PC-3 (cell line): ENCODE measurements around the gene MIEF1. TPM values are rescaled to one million over a fixed set of nuclear protein-coding genes. Genes with fewer than 3 reads are reported as not detected.

ENCODE experiments used
- ATAC-seq: fragments of 200-7000 bp; cut with Tn5 transposase; 2 replicates; pipeline ENCODE4 v1.9.1; 2020; ENCODE audit warnings: mild to moderate bottlenecking, moderate library complexity
- BruUV-seq: library from RNA; stranded (reverse); fragments of 400-500 nt; replicated peaks from 2 replicates; lab custom pipeline; 2021; lab: Mats Ljungman, UMichigan
- CTCF ChIA-PET: fragments of 300-600 bp; sonication (Branson Sonifier 250); formaldehyde crosslinking; loops from one replicate; lab custom pipeline; 2022; ENCODE audit warnings: antibody characterized with exemption; lab: Charles Lee
- POLR2A ChIA-PET: fragments of 300-600 bp; sonication (Branson Sonifier 250); formaldehyde crosslinking; loops from one replicate; lab custom pipeline; 2022; ENCODE audit warnings: antibody characterized with exemption; ENCODE audit not compliant: unreplicated experiment; lab: Charles Lee
- DNase-seq: peaks from one replicate; pipeline ENCODE4 v3.0.0-alpha.2; 2015
- H2AFZ ChIP-seq: fragments of 300-600 bp; sonication (generic); 2 replicates; pipeline ENCODE4 v1.6.0; 2016; ENCODE audit warnings: antibody characterized with exemption, low read length
- H3F3A ChIP-seq: fragments of 300-600 bp; sonication (generic); one replicate; pipeline ENCODE4 v1.6.0; 2017; ENCODE audit warnings: antibody characterized with exemption, low read length, control low read depth, mild to moderate bottlenecking; ENCODE audit not compliant: unreplicated experiment
- H3K27ac ChIP-seq: fragments of 300-600 bp; sonication (generic); 2 replicates; pipeline ENCODE4 v1.5.1; 2016; ENCODE audit warnings: mild to moderate bottlenecking, low read length
- H3K27me3 ChIP-seq: fragments of 300-600 bp; sonication (generic); 2 replicates; pipeline ENCODE4 v1.6.1; 2016; ENCODE audit warnings: low read length, mixed read lengths
- H3K36me3 ChIP-seq: fragments of 300-600 bp; sonication (generic); 2 replicates; pipeline ENCODE4 v1.6.1; 2016; ENCODE audit warnings: low read depth, mixed run types, low read length, mixed read lengths
- H3K4me1 ChIP-seq: fragments of 300-600 bp; sonication (generic); 2 replicates; pipeline ENCODE4 v1.5.1; 2016; ENCODE audit warnings: low read length; ENCODE audit not compliant: insufficient read depth
- H3K4me2 ChIP-seq: fragments of 300-600 bp; sonication (generic); 2 replicates; pipeline ENCODE4 v1.6.0; 2016; ENCODE audit warnings: low read length
- H3K4me3 ChIP-seq: fragments of 300-600 bp; sonication (generic); 2 replicates; pipeline ENCODE4 v1.5.1; 2016; ENCODE audit warnings: mild to moderate bottlenecking, low read length, mixed read lengths
- H3K79me2 ChIP-seq: fragments of 300-600 bp; sonication (generic); 2 replicates; pipeline ENCODE4 v1.6.1; 2017; ENCODE audit warnings: low read length, mixed read lengths
- H3K9ac ChIP-seq: fragments of 300-600 bp; sonication (generic); 2 replicates; pipeline ENCODE4 v1.6.0; 2016; ENCODE audit warnings: mild to moderate bottlenecking, low read length
- H3K9me2 ChIP-seq: fragments of 300-600 bp; sonication (generic); replicated peaks from 2 replicates; pipeline ENCODE4 v1.6.1; 2016; ENCODE audit warnings: mixed run types, low read length, mixed read lengths
- H3K9me3 ChIP-seq: fragments of 300-600 bp; sonication (generic); 2 replicates; pipeline ENCODE4 v1.6.1; 2016; ENCODE audit warnings: low read length, mixed read lengths
- H4K20me1 ChIP-seq: fragments of 300-600 bp; sonication (generic); 2 replicates; pipeline ENCODE4 v1.6.1; 2016; ENCODE audit warnings: low read length, mixed read lengths
- EZH2 ChIP-seq: fragments of 300-600 bp; sonication (generic); IDR thresholded peaks from one replicate; pipeline ENCODE4 v1.6.1; 2017; ENCODE audit warnings: antibody characterized with exemption, mild to moderate bottlenecking, low read length; ENCODE audit not compliant: unreplicated experiment
- EZH2phosphoT487 ChIP-seq: fragments of 300-600 bp; sonication (generic); IDR thresholded peaks from 2 replicates; pipeline ENCODE4 v1.6.1; 2018; ENCODE audit warnings: mild to moderate bottlenecking, antibody characterized with exemption, low read length, borderline replicate concordance
- intact Hi-C: fragments of 100-400 bp; cut with micrococcal nuclease; formaldehyde crosslinking; loops from 2 replicates; pipeline ENCODE4 v1.9.0; 2023
- total RNA-seq: library from RNA; depleted of rRNA; stranded (reverse); fragments of >200 nt; gene quantifications from 2 replicates; pipeline ENCODE4 v1.2.3, GENCODE V29; 2014
- TF ChIP-seq, protein P1 (sequence below): fragments of 300-600 bp; sonication (generic); conservative IDR thresholded peaks from 2 replicates; pipeline ENCODE4 v1.5.1; 2017; ENCODE audit warnings: antibody characterized with exemption, low read depth, mild to moderate bottlenecking, low read length

Gene MIEF1
- total RNA-seq, 1 experiment from 2014 or later: 23.2 TPM

DNA sequence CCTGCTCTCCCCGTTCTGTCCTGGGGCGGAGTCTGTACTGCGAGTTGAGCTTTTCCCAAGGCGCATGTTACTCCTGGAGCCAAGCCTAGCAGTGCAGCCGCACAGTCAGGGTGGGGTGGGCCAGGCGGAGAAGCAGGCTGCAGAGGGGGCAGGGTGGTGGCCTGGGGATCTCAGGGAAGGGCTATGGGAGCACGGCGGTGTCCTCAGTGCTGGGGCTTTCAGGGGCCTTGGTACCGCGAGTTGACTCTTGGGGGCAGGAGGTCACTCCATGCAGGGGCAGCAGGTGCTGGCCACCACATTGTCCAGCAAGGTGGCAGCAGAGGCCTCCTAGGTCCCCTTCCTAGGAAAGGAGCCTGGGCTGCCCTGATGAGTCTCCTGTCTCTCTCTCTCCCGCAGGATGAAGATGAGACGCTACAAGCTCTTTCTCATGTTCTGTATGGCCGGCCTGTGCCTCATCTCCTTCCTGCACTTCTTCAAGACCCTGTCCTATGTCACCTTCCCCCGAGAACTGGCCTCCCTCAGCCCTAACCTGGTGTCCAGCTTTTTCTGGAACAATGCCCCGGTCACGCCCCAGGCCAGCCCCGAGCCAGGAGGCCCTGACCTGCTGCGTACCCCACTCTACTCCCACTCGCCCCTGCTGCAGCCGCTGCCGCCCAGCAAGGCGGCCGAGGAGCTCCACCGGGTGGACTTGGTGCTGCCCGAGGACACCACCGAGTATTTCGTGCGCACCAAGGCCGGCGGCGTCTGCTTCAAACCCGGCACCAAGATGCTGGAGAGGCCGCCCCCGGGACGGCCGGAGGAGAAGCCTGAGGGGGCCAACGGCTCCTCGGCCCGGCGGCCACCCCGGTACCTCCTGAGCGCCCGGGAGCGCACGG is 14.9 kb upstream of the MIEF1 start:
- BruUV-seq: no TSS peak
- ATAC-seq: no peak

DNA sequence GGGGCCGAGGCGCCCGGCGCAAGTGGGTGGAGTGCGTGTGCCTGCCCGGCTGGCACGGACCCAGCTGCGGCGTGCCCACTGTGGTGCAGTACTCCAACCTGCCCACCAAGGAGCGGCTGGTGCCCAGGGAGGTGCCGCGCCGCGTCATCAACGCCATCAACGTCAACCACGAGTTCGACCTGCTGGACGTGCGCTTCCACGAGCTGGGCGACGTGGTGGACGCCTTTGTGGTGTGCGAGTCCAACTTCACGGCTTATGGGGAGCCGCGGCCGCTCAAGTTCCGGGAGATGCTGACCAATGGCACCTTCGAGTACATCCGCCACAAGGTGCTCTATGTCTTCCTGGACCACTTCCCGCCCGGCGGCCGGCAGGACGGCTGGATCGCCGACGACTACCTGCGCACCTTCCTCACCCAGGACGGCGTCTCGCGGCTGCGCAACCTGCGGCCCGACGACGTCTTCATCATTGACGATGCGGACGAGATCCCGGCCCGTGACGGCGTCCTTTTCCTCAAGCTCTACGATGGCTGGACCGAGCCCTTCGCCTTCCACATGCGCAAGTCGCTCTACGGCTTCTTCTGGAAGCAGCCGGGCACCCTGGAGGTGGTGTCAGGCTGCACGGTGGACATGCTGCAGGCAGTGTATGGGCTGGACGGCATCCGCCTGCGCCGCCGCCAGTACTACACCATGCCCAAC is 14.1 kb upstream of the MIEF1 start:
- ChIA-PET CTCF (interaction anchor here (0.6 kb wide), 1 partner anchor 88 kb away, joined by 4 read pairs; the partner anchor contains the start of gene TAB1), POLR2A (no interaction called here)
- H3K36me3 ChIP-seq: no peaks in the 10 kb centered on the region
- no peak overlapping the region for H3K9ac ChIP-seq
- H3K4me3 ChIP-seq: no peak overlapping the region
- H3K79me2 ChIP-seq: no peaks in the 10 kb centered on the region
- H3K27ac ChIP-seq: no peak overlapping the region
- intact Hi-C loops: no loop called here
- H4K20me1 ChIP-seq: no peaks in the 10 kb centered on the region
- no peaks in the 10 kb centered on the region for H3K4me1 ChIP-seq
- no peaks in the 10 kb centered on the region for H3F3A ChIP-seq
- no peak for ATAC-seq
- H3K27me3 ChIP-seq: no peaks in the 10 kb centered on the region
- TF ChIP-seq, protein P1, sequence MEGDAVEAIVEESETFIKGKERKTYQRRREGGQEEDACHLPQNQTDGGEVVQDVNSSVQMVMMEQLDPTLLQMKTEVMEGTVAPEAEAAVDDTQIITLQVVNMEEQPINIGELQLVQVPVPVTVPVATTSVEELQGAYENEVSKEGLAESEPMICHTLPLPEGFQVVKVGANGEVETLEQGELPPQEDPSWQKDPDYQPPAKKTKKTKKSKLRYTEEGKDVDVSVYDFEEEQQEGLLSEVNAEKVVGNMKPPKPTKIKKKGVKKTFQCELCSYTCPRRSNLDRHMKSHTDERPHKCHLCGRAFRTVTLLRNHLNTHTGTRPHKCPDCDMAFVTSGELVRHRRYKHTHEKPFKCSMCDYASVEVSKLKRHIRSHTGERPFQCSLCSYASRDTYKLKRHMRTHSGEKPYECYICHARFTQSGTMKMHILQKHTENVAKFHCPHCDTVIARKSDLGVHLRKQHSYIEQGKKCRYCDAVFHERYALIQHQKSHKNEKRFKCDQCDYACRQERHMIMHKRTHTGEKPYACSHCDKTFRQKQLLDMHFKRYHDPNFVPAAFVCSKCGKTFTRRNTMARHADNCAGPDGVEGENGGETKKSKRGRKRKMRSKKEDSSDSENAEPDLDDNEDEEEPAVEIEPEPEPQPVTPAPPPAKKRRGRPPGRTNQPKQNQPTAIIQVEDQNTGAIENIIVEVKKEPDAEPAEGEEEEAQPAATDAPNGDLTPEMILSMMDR: no peak
- no peak for TF ChIP-seq EZH2
- no peak for TF ChIP-seq EZH2phosphoT487
- H3K9me3 ChIP-seq: no peaks in the 10 kb centered on the region
- BruUV-seq: no TSS peak
- no peak overlapping the region for H2AFZ ChIP-seq
- no peaks in the 10 kb centered on the region for H3K9me2 ChIP-seq
- DNase-seq: no peak
- H3K4me2 ChIP-seq: no peak overlapping the region

More for the DNA sequence above, 14.9 kb upstream of the MIEF1 start:
- Histone ChIP-seq H3F3A (no peaks in the 10 kb centered on the region), H3K4me3 (no peak overlapping the region), H3K9ac (no peak overlapping the region), H3K9me2 (no peaks in the 10 kb centered on the region), H3K27ac (no peak overlapping the region), H3K36me3 (no peaks in the 10 kb centered on the region), H3K4me1 (no peaks in the 10 kb centered on the region), H3K27me3 (no peaks in the 10 kb centered on the region), H3K9me3 (no peaks in the 10 kb centered on the region), H3K4me2 (no peak overlapping the region), H2AFZ (no peak overlapping the region), H3K79me2 (no peaks in the 10 kb centered on the region), H4K20me1 (no peaks in the 10 kb centered on the region)
- ChIA-PET POLR2A (no interaction called here), CTCF (interaction anchor here (0.6 kb wide), 1 partner anchor 87 kb away, joined by 4 read pairs; the partner anchor contains the start of gene TAB1)
- TF ChIP-seq EZH2 (no peak), EZH2phosphoT487 (no peak)
- TF ChIP-seq, protein P1: no peak
- intact Hi-C loops: no loop called here
- no peak for DNase-seq
